BLaER1 treated with 17β-estradiol and CSF1 and Interleukin-3, amounts not matched to agents 10 nM and 100 nM (cell line): Measurements from ENCODE around the gene DUSP7.

Experiments
- H3K27ac ChIP-seq, 11 experiments: shearing (Covaris generic); formaldehyde crosslinking; 2 replicates each; pipeline ENCODE4 v1.8.1; 2022
- H3K27me3 ChIP-seq, 11 experiments: shearing (Covaris generic); formaldehyde crosslinking; 2 replicates each; pipeline ENCODE4 v1.8.1; 2022
- H3K36me3 ChIP-seq, 11 experiments: shearing (Covaris generic); formaldehyde crosslinking; 2 replicates each; pipeline ENCODE4 v1.8.1; 2022
- H3K4me1 ChIP-seq, 10 experiments: shearing (Covaris generic); formaldehyde crosslinking; 2 replicates each; pipeline ENCODE4 v1.8.1; 2022
- H3K4me2 ChIP-seq, 11 experiments: shearing (Covaris generic); formaldehyde crosslinking; 2 replicates each; pipeline ENCODE4 v1.8.1; 2022
- H3K4me3 ChIP-seq, 10 experiments: shearing (Covaris generic); formaldehyde crosslinking; 2 replicates each; pipeline ENCODE4 v1.8.1; 2022
- H3K9ac ChIP-seq, 11 experiments: shearing (Covaris generic); formaldehyde crosslinking; 2 replicates each; pipeline ENCODE4 v1.8.1; 2022
- H3K9me3 ChIP-seq, 11 experiments: shearing (Covaris generic); formaldehyde crosslinking; replicated peaks in 1 of 11; 2 replicates each; pipeline ENCODE4 v1.8.1; 2022
- H4K20me1 ChIP-seq, 11 experiments: shearing (Covaris generic); formaldehyde crosslinking; 2 replicates each; pipeline ENCODE4 v1.8.1; 2022
- Cebpa-rat ChIP-seq, 11 experiments: shearing (Covaris generic); IDR thresholded peaks; 2 replicates each; pipeline ENCODE4 v1.8.1; 2022

Gene DUSP7

DNA sequence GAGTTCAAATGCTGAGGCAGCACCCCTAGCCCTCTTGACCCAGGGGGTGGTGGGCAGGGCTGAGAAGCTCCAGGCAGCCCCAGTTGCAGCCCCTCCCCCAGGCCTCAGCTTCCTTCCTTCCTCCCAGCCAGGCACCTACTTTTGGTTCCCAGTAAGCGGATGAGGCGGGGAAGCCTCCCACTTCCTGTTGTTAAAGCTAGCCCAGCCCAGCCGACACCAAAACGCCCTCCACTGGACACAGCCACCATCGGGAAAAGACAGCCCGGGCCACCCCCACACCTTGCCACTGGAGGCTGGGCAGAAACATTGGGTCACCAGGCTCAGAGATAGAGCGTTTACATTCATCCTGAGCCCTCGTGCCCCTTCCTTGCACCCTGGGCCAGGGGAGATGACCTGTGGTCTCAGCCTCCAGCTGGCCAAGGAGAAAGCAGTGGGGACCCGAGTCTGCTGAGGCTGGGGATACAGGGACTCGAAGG lies 3.5 kb downstream of the DUSP7 start:
- Histone ChIP-seq H3K9me3 (no peaks in the 10 kb centered on the region), H3K4me1 (peaks cover 59 to 76% (median 74%) of the 10 kb centered on the region in 10 experiments), H3K4me2 (peak overlapping the region; percentile 86 to 99 (median 95)), H3K27me3 (no peaks in the 10 kb centered on the region), H3K4me3 (peak overlapping the region; percentile 77 to 94 (median 89)), H3K36me3 (peaks cover 43 to 62% (median 51%) of the 10 kb centered on the region in 11 experiments), H4K20me1 (peaks cover 9 to 70% (median 35%) of the 10 kb centered on the region in 11 experiments; a peak in 18 of 22 replicates), H3K27ac (peak overlapping the region; percentile 45 to 89 (median 79); a peak in 21 of 22 replicates), H3K9ac (peak overlapping the region; percentile 81 to 93 (median 89))
- no peak for TF ChIP-seq Cebpa-rat (IDR thresholded peaks at IDR 0.05)

GRCh38 chr3:52051444-52051843 lies 4.9 kb downstream of the DUSP7 start:
- Histone ChIP-seq H3K9ac (peak overlapping the region in 10 of 11 experiments; percentile 81 to 93 (median 89); a peak in 18 of 22 replicates), H3K27ac (peak overlapping the region in 10 of 11 experiments; percentile 66 to 89 (median 80); a peak in 21 of 22 replicates), H3K4me1 (peaks cover 64 to 80% (median 78%) of the 10 kb centered on the region in 10 experiments), H4K20me1 (peaks cover 9 to 70% (median 36%) of the 10 kb centered on the region in 11 experiments; a peak in 18 of 22 replicates), H3K9me3 (no peaks in the 10 kb centered on the region), H3K36me3 (peaks cover 43 to 70% (median 55%) of the 10 kb centered on the region in 11 experiments), H3K4me3 (peak overlapping the region in 5 of 10 experiments; percentile 77 to 92 (median 88); a peak in 5 of 20 replicates), H3K4me2 (peak overlapping the region; percentile 86 to 99 (median 95)), H3K27me3 (no peaks in the 10 kb centered on the region)
- TF ChIP-seq Cebpa-rat (IDR thresholded peaks at IDR 0.05), result no peak

- H3K4me1 ChIP-seq, result peaks cover 72 to 89% (median 87%) of the 10 kb centered on the region in 10 experiments
- no peak for TF ChIP-seq Cebpa-rat (IDR thresholded peaks at IDR 0.05)
- no peak overlapping the region for H3K4me3 ChIP-seq
- peak overlapping the region in 3 of 11 experiments; percentile 77 to 89 (median 87); a peak in 6 of 22 replicates for H3K27ac ChIP-seq
- H3K4me2 ChIP-seq, result peak overlapping the region in 3 of 11 experiments; percentile 95 to 99 (median 98); a peak in 3 of 22 replicates
- H3K9me3 ChIP-seq, result no peaks in the 10 kb centered on the region
- H3K9ac ChIP-seq, result peak overlapping the region in 3 of 11 experiments; percentile 7 to 38 (median 33); a peak in 2 of 22 replicates
- peaks cover 9 to 68% (median 36%) of the 10 kb centered on the region in 11 experiments; a peak in 18 of 22 replicates for H4K20me1 ChIP-seq
- peaks cover 43 to 70% (median 55%) of the 10 kb centered on the region in 11 experiments for H3K36me3 ChIP-seq
- H3K27me3 ChIP-seq, result no peaks in the 10 kb centered on the region
These were observed 5.8 kb downstream of the DUSP7 start for GRCh38 chr3:52050571-52050970.

DNA sequence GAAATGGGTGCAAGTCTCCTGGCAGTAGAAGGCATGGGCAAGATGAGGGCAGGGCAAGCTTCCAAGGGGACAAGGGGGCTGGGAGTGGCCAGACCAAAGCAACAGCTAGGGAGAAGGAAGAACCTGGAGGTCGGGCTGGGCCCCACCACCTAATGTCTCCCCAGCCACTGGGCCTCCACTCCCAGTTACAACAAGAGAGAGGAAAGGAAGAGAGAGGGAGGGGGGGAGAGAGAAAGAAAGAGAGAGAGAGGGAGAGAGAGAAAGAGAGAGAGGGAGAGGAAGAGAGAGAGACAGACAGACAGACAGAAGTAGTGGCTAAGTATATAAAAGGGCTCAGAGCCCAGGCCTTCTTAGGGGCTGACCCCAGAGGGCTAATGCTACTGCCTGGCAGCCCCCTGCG lies 6.9 kb downstream of the DUSP7 start:
- Histone ChIP-seq H3K36me3 (peaks cover 43 to 70% (median 55%) of the 10 kb centered on the region in 11 experiments), H3K4me2 (peak overlapping the region in 4 of 11 experiments; percentile 15 to 23 (median 20); a peak in 4 of 22 replicates), H3K4me1 (peaks cover 71 to 96% (median 94%) of the 10 kb centered on the region in 10 experiments), H4K20me1 (peaks cover 7 to 58% (median 33%) of the 10 kb centered on the region in 11 experiments; a peak in 18 of 22 replicates), H3K27ac (peak overlapping the region in 7 of 11 experiments; percentile 14 to 61 (median 41); a peak in 10 of 22 replicates), H3K9me3 (no peaks in the 10 kb centered on the region), H3K4me3 (no peak overlapping the region), H3K27me3 (no peaks in the 10 kb centered on the region), H3K9ac (peak overlapping the region; percentile 3 to 59 (median 37); a peak in 16 of 22 replicates)
- TF ChIP-seq Cebpa-rat (IDR thresholded peaks at IDR 0.05), result no peak

GRCh38 chr3:52047295-52047960 lies 8.9 kb downstream of the DUSP7 start:
- TF ChIP-seq Cebpa-rat (IDR thresholded peaks at IDR 0.05), result no peak
- H3K9ac ChIP-seq, result peak overlapping the region in 5 of 11 experiments; percentile 11 to 44 (median 37); a peak in 10 of 22 replicates
- H4K20me1 ChIP-seq, result peaks cover 4 to 41% (median 18%) of the 10 kb centered on the region in 11 experiments; a peak in 12 of 22 replicates
- H3K9me3 ChIP-seq, result no peaks in the 10 kb centered on the region
- peaks cover 51 to 86% (median 75%) of the 10 kb centered on the region in 10 experiments for H3K4me1 ChIP-seq
- peak overlapping the region in 7 of 11 experiments; percentile 9 to 47 (median 23); a peak in 8 of 22 replicates for H3K27ac ChIP-seq
- H3K36me3 ChIP-seq, result peaks cover 39 to 53% (median 45%) of the 10 kb centered on the region in 11 experiments
- H3K4me3 ChIP-seq, result no peak overlapping the region
- peak overlapping the region in 9 of 11 experiments; percentile 10 to 43 (median 26); a peak in 14 of 22 replicates for H3K4me2 ChIP-seq
- no peaks in the 10 kb centered on the region for H3K27me3 ChIP-seq

GRCh38 chr3:52046902-52047239 lies 9.5 kb downstream of the DUSP7 start:
- TF ChIP-seq Cebpa-rat (IDR thresholded peaks at IDR 0.05), result no peak
- Histone ChIP-seq H3K4me1 (peaks cover 45 to 86% (median 72%) of the 10 kb centered on the region in 10 experiments), H4K20me1 (peaks cover 4 to 41% (median 18%) of the 10 kb centered on the region in 11 experiments; a peak in 12 of 22 replicates), H3K4me2 (peak overlapping the region in 7 of 11 experiments; percentile 13 to 43 (median 26); a peak in 10 of 22 replicates), H3K27ac (peak overlapping the region in 5 of 11 experiments; percentile 9 to 47 (median 23); a peak in 2 of 22 replicates), H3K4me3 (no peak overlapping the region), H3K9ac (peak overlapping the region in 4 of 11 experiments; percentile 11 to 38 (median 24); a peak in 3 of 22 replicates), H3K27me3 (no peaks in the 10 kb centered on the region), H3K9me3 (no peaks in the 10 kb centered on the region), H3K36me3 (peaks cover 34 to 48% (median 41%) of the 10 kb centered on the region in 11 experiments)

- no peak overlapping the region for H3K4me3 ChIP-seq
- peak overlapping the region; percentile 13 to 54 (median 34); a peak in 18 of 22 replicates for H3K4me2 ChIP-seq
- TF ChIP-seq Cebpa-rat (IDR thresholded peaks at IDR 0.05), result no peak
- no peaks in the 10 kb centered on the region for H3K27me3 ChIP-seq
- H3K9me3 ChIP-seq, result no peaks in the 10 kb centered on the region
- H4K20me1 ChIP-seq, result peaks cover 4 to 37% (median 18%) of the 10 kb centered on the region in 11 experiments; a peak in 12 of 22 replicates
- peak overlapping the region in 3 of 11 experiments; percentile 23 to 47 (median 40); a peak in 2 of 22 replicates for H3K27ac ChIP-seq
- H3K36me3 ChIP-seq, result peaks cover 29 to 43% (median 36%) of the 10 kb centered on the region in 11 experiments
- H3K9ac ChIP-seq, result peak overlapping the region in 6 of 11 experiments; percentile 12 to 38 (median 18); a peak in 5 of 22 replicates
- peaks cover 40 to 83% (median 72%) of the 10 kb centered on the region in 10 experiments for H3K4me1 ChIP-seq
These were observed 10.0 kb downstream of the DUSP7 start for GRCh38 chr3:52046186-52046901.
